ENCODE measurements around the gene TMIGD3. TPM values are rescaled to one million over a fixed set of nuclear protein-coding genes. Genes with fewer than 3 reads are reported as not detected.
A peak's percentile ranks its signal among the peaks of the same experiment; 100 is the strongest.

The TMIGD3 gene
- total RNA-seq, 4 donors from 2014 or later = 0.27 to 0.95 TPM; not detected in 2

GRCh38 chr1:111515291-111516004 lies 12.0 kb upstream of the TMIGD3 start:
- intact Hi-C loops (cut with DNase I; ENCODE audit: low total_unique reads) = no loop called here

DNA sequence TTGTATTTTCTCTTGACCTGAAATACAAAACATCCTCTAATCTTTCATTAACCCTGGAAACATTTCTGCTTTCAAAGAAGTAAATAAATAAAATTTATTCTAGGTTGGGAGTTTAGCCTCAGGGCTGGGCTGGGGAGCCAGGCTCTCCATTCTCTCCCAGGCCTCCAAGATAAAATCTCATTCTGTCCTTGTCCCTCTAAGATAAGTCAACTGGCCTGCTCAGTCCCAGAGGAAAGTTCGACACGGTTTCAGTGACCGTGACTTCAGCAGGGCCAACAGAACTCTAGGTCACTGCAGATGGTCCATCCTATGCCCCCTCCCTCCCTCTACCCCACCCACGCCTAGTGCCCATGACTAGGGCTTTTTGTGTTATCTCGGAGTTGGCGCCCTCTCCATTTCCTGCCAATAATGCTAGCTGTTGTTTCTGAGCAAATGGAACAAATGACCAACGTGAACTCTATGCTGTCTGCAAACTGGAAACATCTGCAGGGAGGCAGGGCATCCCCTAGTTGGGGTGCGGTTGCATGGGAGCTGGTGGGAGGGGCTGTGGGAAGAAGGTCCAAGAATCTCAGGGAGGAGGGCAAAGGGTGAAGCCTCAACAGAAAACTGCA lies 10.1 kb upstream of the TMIGD3 start:
- WGBS, 2 donors (ENCODE audit: low coverage in 1 of 2) = 82 to 96% methylated on average over 3 to 8 of the region's 8 CpGs
- Histone ChIP-seq H3K9me3 (no peaks in the 10 kb centered on the region), H3K4me3 (no peak overlapping the region), H3K27ac (peak overlapping the region in 2 of 4 donors; percentile 13 to 37), H3K4me1 (peaks cover 9 to 42% (median 24%) of the 10 kb centered on the region in 4 donors), H3K27me3 (no peaks in the 10 kb centered on the region), H3K36me3 (no peaks in the 10 kb centered on the region)
- TF ChIP-seq EP300 (IDR thresholded peaks at IDR 0.05; ENCODE audit: low read depth) (no peak), POLR2AphosphoS5 (IDR thresholded peaks at IDR 0.05) (peak in 1 of 3 donors; percentile 8)
- in situ Hi-C loops (cut with MboI; ENCODE audit: low pct_ligation_motif_present in 1 of 4, low pct_unique_long_range_greater_than_20kb in 1 of 4, low sequenced_read_pairs in 3 of 4) = loop anchor here in 1 of 4 donors (10.0 kb wide), 1 partner anchor 241 kb away; the partner anchor contains the start of gene DDX20
- intact Hi-C loops (cut with DNase I; ENCODE audit: low total_unique reads) = no loop called here
- no peak for DNase-seq

More at GRCh38 chr1:111515291-111516004, 12.0 kb upstream of the TMIGD3 start:
- Histone ChIP-seq H3K4me1 (peaks cover 0 to 22% (median 10%) of the 10 kb centered on the region in 4 donors), H3K9me3 (no peaks in the 10 kb centered on the region), H3K4me3 (peak overlapping the region; percentile 4 to 43 (median 18)), H3K36me3 (no peaks in the 10 kb centered on the region), H3K27ac (peak overlapping the region; percentile 68 to 79 (median 72)), H3K27me3 (no peaks in the 10 kb centered on the region)
- TF ChIP-seq POLR2AphosphoS5 (IDR thresholded peaks at IDR 0.05) = no peak
- TF ChIP-seq EP300 (IDR thresholded peaks at IDR 0.05; ENCODE audit: low read depth) = no peak
- TF ChIP-seq, protein P1, sequence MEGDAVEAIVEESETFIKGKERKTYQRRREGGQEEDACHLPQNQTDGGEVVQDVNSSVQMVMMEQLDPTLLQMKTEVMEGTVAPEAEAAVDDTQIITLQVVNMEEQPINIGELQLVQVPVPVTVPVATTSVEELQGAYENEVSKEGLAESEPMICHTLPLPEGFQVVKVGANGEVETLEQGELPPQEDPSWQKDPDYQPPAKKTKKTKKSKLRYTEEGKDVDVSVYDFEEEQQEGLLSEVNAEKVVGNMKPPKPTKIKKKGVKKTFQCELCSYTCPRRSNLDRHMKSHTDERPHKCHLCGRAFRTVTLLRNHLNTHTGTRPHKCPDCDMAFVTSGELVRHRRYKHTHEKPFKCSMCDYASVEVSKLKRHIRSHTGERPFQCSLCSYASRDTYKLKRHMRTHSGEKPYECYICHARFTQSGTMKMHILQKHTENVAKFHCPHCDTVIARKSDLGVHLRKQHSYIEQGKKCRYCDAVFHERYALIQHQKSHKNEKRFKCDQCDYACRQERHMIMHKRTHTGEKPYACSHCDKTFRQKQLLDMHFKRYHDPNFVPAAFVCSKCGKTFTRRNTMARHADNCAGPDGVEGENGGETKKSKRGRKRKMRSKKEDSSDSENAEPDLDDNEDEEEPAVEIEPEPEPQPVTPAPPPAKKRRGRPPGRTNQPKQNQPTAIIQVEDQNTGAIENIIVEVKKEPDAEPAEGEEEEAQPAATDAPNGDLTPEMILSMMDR (IDR thresholded peaks at IDR 0.05) = no peak
- peak; percentile 22 for TF ChIP-seq POLR2A (IDR thresholded peaks at IDR 0.05)
- WGBS, 2 donors (ENCODE audit: low coverage in 1 of 2) = 52% methylated on average over 40 of the region's 40 CpGs; no CpG with 5 or more reads in 1 of the 2 donors
- in situ Hi-C loops (cut with MboI; ENCODE audit: low pct_ligation_motif_present in 1 of 4, low pct_unique_long_range_greater_than_20kb in 1 of 4, low sequenced_read_pairs in 3 of 4) = loop anchor here in 1 of 4 donors (10.0 kb wide), 1 partner anchor 239 kb away; the partner anchor contains the start of gene DDX20
- peak; percentile 27 for DNase-seq

GRCh38 chr1:111512931-111513330 lies 9.5 kb upstream of the TMIGD3 start:
- intact Hi-C loops (cut with DNase I; ENCODE audit: low total_unique reads) (no loop called here), in situ Hi-C loops (cut with MboI; ENCODE audit: low pct_ligation_motif_present in 1 of 4, low pct_unique_long_range_greater_than_20kb in 1 of 4, low sequenced_read_pairs in 3 of 4) (loop anchor here in 1 of 4 donors (10.0 kb wide), 1 partner anchor 242 kb away; the partner anchor contains the start of gene DDX20)
- H3K9me3 ChIP-seq = no peaks in the 10 kb centered on the region
- 72% methylated on average over 3 of the region's 3 CpGs; no CpG with 5 or more reads in 1 of the 2 donors for WGBS, 2 donors (ENCODE audit: low coverage in 1 of 2)
- DNase-seq = no peak
- peak overlapping the region in 3 of 4 donors; percentile 11 to 37 (median 13) for H3K27ac ChIP-seq
- no peaks in the 10 kb centered on the region for H3K27me3 ChIP-seq
- peaks cover 11 to 46% (median 28%) of the 10 kb centered on the region in 4 donors for H3K4me1 ChIP-seq
- no peak overlapping the region for H3K4me3 ChIP-seq
- TF ChIP-seq POLR2A (IDR thresholded peaks at IDR 0.05) = no peak
- TF ChIP-seq, protein P1 (IDR thresholded peaks at IDR 0.05) = no peak
- no peak for TF ChIP-seq POLR2AphosphoS5 (IDR thresholded peaks at IDR 0.05)
- TF ChIP-seq EP300 (IDR thresholded peaks at IDR 0.05; ENCODE audit: low read depth) = no peak
- no peaks in the 10 kb centered on the region for H3K36me3 ChIP-seq

GRCh38 chr1:111512132-111512889 lies 8.9 kb upstream of the TMIGD3 start:
- Histone ChIP-seq H3K9me3 (no peaks in the 10 kb centered on the region), H3K4me1 (peaks cover 17 to 52% (median 34%) of the 10 kb centered on the region in 4 donors), H3K36me3 (no peaks in the 10 kb centered on the region), H3K4me3 (no peak overlapping the region), H3K27me3 (no peaks in the 10 kb centered on the region), H3K27ac (peak overlapping the region in 3 of 4 donors; percentile 8 to 37 (median 11))
- intact Hi-C loops (cut with DNase I; ENCODE audit: low total_unique reads) (no loop called here), in situ Hi-C loops (cut with MboI; ENCODE audit: low pct_ligation_motif_present in 1 of 4, low pct_unique_long_range_greater_than_20kb in 1 of 4, low sequenced_read_pairs in 3 of 4) (loop anchor here in 1 of 4 donors (10.0 kb wide), 1 partner anchor 242 kb away; the partner anchor contains the start of gene DDX20)
- 88% methylated on average over 5 of the region's 5 CpGs; no CpG with 5 or more reads in 1 of the 2 donors for WGBS, 2 donors (ENCODE audit: low coverage in 1 of 2)
- TF ChIP-seq EP300 (IDR thresholded peaks at IDR 0.05; ENCODE audit: low read depth) = no peak
- TF ChIP-seq, protein P1 (IDR thresholded peaks at IDR 0.05) = no peak
- no peak for TF ChIP-seq POLR2A (IDR thresholded peaks at IDR 0.05)
- TF ChIP-seq POLR2AphosphoS5 (IDR thresholded peaks at IDR 0.05) = no peak
- no peak for DNase-seq
